Measurements from ENCODE around the gene PVALEF. TPM values are rescaled to one million over a fixed set of nuclear protein-coding genes. Genes with fewer than 3 reads are reported as not detected.

Gene PVALEF
- total RNA-seq, 4 donors from 2014 or later, result not detected

DNA sequence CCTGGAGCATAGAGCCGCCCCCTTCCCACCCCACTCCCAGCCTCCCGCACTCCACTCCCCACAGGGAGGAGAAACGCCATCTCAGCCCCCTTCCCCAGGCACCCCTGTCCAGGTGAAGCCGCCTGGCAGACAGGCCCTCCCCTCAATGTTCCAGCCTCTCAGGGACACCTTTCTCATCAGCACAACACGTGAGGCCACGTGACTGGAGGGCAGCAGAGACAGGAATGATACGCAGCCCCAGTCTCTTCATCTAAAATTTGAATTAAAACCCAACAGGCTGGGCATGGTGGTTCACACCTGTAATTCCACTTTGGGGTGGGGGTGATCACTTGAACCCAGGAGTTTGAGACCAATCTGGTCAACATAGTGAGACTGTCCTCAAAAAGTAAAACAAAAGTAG, 20.9 kb downstream of the PVALEF start:
- intact Hi-C loops (cut with DNase I), result no loop called here
- Histone ChIP-seq H3K36me3 (peaks cover 0 to 24% (median 13%) of the 10 kb centered on the region in 4 donors), H3K4me1 (no peaks in the 10 kb centered on the region), H3K4me3 (no peak overlapping the region), H3K27ac (replicated peaks in 1 of 4) (no peak overlapping the region), H3K27me3 (peaks cover 0 to 37% (median 0%) of the 10 kb centered on the region in 4 donors), H3K9me3 (no peaks in the 10 kb centered on the region)
- TF ChIP-seq EP300 (IDR thresholded peaks at IDR 0.05), result no peak
- no peak for TF ChIP-seq POLR2A (IDR thresholded peaks at IDR 0.05; ENCODE audit: low read depth)
- TF ChIP-seq, protein P1, sequence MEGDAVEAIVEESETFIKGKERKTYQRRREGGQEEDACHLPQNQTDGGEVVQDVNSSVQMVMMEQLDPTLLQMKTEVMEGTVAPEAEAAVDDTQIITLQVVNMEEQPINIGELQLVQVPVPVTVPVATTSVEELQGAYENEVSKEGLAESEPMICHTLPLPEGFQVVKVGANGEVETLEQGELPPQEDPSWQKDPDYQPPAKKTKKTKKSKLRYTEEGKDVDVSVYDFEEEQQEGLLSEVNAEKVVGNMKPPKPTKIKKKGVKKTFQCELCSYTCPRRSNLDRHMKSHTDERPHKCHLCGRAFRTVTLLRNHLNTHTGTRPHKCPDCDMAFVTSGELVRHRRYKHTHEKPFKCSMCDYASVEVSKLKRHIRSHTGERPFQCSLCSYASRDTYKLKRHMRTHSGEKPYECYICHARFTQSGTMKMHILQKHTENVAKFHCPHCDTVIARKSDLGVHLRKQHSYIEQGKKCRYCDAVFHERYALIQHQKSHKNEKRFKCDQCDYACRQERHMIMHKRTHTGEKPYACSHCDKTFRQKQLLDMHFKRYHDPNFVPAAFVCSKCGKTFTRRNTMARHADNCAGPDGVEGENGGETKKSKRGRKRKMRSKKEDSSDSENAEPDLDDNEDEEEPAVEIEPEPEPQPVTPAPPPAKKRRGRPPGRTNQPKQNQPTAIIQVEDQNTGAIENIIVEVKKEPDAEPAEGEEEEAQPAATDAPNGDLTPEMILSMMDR (IDR thresholded peaks at IDR 0.05), result no peak
- no peak for TF ChIP-seq POLR2AphosphoS5 (IDR thresholded peaks at IDR 0.05)
- DNase-seq (ENCODE audit: extremely low spot score), result no peak
- WGBS, result 75% methylated on average over 4 of the region's 7 CpGs

DNA sequence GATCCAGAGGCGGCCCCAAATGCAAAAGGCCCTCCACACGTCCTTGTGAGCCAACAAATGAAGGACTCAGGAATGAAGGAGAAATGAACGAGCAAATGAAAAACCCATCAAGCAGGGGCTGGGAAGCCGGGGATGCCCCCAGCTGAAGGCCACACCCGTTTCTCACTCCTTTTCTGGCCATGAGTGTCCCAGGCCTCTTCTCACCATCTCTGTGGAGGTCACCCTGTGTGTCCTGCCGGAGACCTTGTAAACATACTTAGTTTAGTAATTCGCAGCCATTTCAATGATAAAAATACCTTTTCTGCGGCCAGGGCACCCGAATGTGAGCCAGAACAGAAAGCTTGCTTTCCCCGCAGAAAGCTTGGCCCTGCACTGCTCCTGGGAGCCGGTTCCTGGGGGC, 21.8 kb downstream of the PVALEF start:
- no peak for DNase-seq (ENCODE audit: extremely low spot score)
- H3K36me3 ChIP-seq, result peaks cover 0 to 33% (median 20%) of the 10 kb centered on the region in 4 donors
- intact Hi-C loops (cut with DNase I), result no loop called here
- 90% methylated on average over 11 of the region's 11 CpGs for WGBS
- peaks cover 0 to 28% (median 0%) of the 10 kb centered on the region in 4 donors for H3K27me3 ChIP-seq
- H3K4me3 ChIP-seq, result no peak overlapping the region
- H3K4me1 ChIP-seq, result no peaks in the 10 kb centered on the region
- H3K27ac ChIP-seq (replicated peaks in 1 of 4), result no peak overlapping the region
- no peaks in the 10 kb centered on the region for H3K9me3 ChIP-seq
- TF ChIP-seq POLR2A (IDR thresholded peaks at IDR 0.05; ENCODE audit: low read depth), result no peak
- TF ChIP-seq EP300 (IDR thresholded peaks at IDR 0.05), result no peak
- TF ChIP-seq POLR2AphosphoS5 (IDR thresholded peaks at IDR 0.05), result no peak
- TF ChIP-seq, protein P1 (IDR thresholded peaks at IDR 0.05), result no peak

DNA sequence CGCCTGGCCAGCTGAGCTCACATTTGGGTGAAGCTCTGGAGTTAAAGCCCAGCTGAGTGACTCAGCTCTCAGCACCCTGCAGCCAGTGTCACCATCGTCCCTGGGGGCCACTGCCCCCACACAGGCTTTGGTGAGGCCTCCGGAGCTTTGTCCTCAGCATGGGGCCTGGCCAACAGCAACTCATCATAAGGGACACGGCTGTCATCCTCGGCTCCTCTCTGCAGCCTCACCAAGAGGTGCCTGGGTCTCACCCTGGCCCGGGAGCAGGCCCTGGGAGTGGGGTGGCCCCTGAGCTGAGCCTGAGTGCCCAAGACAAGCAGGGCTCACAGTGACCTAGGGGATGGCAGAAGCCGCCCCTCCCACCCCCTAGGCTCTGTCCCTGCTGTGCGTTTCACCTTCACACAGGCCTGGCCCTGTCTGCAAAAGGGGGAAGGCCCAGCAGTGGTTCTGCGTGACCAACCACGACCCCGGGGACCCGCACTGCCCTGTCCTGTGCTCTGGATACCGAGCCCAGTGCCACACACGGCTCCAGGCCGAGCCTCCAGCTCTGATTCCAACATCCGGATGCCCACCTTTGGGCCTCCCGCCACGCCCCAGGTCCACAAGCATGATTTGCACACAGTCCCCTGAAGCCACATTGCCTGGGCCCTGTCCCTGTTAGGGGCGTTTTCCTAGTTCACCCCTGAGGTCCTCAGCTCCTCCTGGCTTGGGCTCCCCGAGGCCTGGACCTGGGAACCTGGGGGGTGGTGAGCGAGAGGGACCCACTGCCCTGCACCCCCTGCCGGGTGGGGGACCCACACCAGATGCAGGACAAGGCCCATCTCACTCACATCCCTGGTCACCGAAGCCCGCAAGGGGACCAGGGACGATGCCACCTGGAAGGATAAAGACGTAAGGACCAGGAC, 22.5 kb downstream of the PVALEF start:
- no peak for TF ChIP-seq EP300 (IDR thresholded peaks at IDR 0.05)
- no peak for TF ChIP-seq POLR2AphosphoS5 (IDR thresholded peaks at IDR 0.05)
- TF ChIP-seq POLR2A (IDR thresholded peaks at IDR 0.05; ENCODE audit: low read depth), result no peak
- TF ChIP-seq, protein P1 (IDR thresholded peaks at IDR 0.05), result no peak
- Histone ChIP-seq H3K9me3 (no peaks in the 10 kb centered on the region), H3K27me3 (peaks cover 0 to 21% (median 0%) of the 10 kb centered on the region in 4 donors), H3K4me3 (no peak overlapping the region), H3K27ac (replicated peaks in 1 of 4) (no peak overlapping the region), H3K36me3 (peaks cover 0 to 40% (median 22%) of the 10 kb centered on the region in 4 donors), H3K4me1 (no peaks in the 10 kb centered on the region)
- 86% methylated on average over 16 of the region's 26 CpGs for WGBS
- DNase-seq (ENCODE audit: extremely low spot score), result no peak
- intact Hi-C loops (cut with DNase I), result no loop called here

DNA sequence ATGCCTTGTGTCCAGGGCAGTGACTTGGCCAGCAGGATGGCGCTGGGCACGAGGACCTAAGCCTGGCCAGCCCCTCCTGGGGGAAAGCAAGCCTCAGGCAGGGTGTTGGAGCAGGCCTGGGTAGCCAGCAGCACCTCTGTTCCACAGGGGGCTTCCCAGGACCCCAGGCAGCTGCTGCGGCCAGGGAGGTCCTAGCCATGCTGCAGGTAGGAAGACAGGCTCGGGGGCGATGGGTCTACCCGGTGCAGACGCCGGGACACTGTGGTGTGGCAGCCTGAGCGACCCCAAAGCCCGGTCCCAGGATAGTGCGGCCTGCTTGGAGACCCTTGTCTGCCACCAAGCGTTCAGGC, 23.2 kb downstream of the PVALEF start:
- WGBS, result 91% methylated on average over 9 of the region's 12 CpGs
- H3K4me1 ChIP-seq, result no peaks in the 10 kb centered on the region
- H3K27me3 ChIP-seq, result peaks cover 0 to 15% (median 0%) of the 10 kb centered on the region in 4 donors
- H3K9me3 ChIP-seq, result no peaks in the 10 kb centered on the region
- TF ChIP-seq POLR2AphosphoS5 (IDR thresholded peaks at IDR 0.05), result no peak
- TF ChIP-seq EP300 (IDR thresholded peaks at IDR 0.05), result no peak
- TF ChIP-seq, protein P1 (IDR thresholded peaks at IDR 0.05), result no peak
- no peak for TF ChIP-seq POLR2A (IDR thresholded peaks at IDR 0.05; ENCODE audit: low read depth)
- H3K27ac ChIP-seq (replicated peaks in 1 of 4), result no peak overlapping the region
- DNase-seq (ENCODE audit: extremely low spot score), result no peak
- H3K36me3 ChIP-seq, result peaks cover 0 to 45% (median 22%) of the 10 kb centered on the region in 4 donors
- intact Hi-C loops (cut with DNase I), result no loop called here
- no peak overlapping the region for H3K4me3 ChIP-seq

Data from esophagus muscularis mucosa (tissue), 4 donors.